Measurements from ENCODE around the gene TMEM31. TPM values are rescaled to one million over a fixed set of nuclear protein-coding genes. Genes with fewer than 3 reads are reported as not detected.

The TMEM31 gene
- total and polyA plus RNA-seq, 9 of the 15 experiments (the other 6 are each of a cell fraction or from before 2014, with no cell fraction given): 0.18 TPM; not detected in 8

DNA sequence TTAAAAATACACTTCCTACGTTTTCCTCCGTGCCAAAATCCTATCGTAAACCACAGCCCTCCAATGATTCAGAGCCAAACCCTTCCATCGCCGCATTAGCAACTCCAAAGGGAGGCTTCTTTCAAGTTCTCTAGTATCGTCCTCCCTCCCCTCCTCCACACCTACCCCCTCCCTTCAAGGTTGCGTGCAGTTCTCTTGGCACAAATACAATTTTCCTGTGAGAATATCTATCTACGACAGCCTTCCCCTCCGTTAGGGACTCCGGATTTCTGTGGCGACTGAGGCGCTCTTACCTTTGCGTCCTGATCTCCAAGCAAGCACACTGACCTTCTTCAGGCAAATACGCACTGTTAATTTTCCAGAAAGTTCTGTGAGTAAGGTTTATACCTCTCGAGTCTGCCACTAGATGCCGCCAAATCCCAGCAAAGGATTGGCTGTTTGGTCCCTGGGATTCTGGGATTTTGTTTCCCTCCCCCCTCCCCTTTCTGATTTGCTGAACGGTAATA is 23.0 kb upstream of the TMEM31 start (continued):
- no peak for TF ChIP-seq TCFL5 (CRISPR knock-in tag; conservative IDR thresholded peaks at IDR 0.05)
- TF ChIP-seq CBX3 (IDR thresholded peaks at IDR 0.05; ENCODE audit: borderline replicate concordance in 1 of 2, low read length in 2 of 2): peak in 1 of 2 experiments; percentile 59; a peak in 1 of 3 replicates
- TF ChIP-seq FIP1L1 (IDR thresholded peaks at IDR 0.05; ENCODE audit: low read depth, low read length, poor library complexity, severe bottlenecking): no peak
- peak; percentile 14; the same call in 1 of the 2 replicates for TF ChIP-seq HDAC2 (IDR thresholded peaks at IDR 0.05)
- TF ChIP-seq RB1 (IDR thresholded peaks at IDR 0.05; ENCODE audit: low read depth): no peak; the same call in 1 of the 2 replicates
- 0 out of 2 replicates have a peak, but pooled peaks have one; percentile 14 for TF ChIP-seq POLR2AphosphoS5 (IDR thresholded peaks at IDR 0.05; ENCODE audit: control insufficient read depth, insufficient read depth, low read depth, low read length)
- TF ChIP-seq MLLT1 (IDR thresholded peaks at IDR 0.05): 0 out of 4 replicates have a peak, but pooled peaks of 1 of the 2 experiments have one; percentile 23
- TF ChIP-seq, protein P1, sequence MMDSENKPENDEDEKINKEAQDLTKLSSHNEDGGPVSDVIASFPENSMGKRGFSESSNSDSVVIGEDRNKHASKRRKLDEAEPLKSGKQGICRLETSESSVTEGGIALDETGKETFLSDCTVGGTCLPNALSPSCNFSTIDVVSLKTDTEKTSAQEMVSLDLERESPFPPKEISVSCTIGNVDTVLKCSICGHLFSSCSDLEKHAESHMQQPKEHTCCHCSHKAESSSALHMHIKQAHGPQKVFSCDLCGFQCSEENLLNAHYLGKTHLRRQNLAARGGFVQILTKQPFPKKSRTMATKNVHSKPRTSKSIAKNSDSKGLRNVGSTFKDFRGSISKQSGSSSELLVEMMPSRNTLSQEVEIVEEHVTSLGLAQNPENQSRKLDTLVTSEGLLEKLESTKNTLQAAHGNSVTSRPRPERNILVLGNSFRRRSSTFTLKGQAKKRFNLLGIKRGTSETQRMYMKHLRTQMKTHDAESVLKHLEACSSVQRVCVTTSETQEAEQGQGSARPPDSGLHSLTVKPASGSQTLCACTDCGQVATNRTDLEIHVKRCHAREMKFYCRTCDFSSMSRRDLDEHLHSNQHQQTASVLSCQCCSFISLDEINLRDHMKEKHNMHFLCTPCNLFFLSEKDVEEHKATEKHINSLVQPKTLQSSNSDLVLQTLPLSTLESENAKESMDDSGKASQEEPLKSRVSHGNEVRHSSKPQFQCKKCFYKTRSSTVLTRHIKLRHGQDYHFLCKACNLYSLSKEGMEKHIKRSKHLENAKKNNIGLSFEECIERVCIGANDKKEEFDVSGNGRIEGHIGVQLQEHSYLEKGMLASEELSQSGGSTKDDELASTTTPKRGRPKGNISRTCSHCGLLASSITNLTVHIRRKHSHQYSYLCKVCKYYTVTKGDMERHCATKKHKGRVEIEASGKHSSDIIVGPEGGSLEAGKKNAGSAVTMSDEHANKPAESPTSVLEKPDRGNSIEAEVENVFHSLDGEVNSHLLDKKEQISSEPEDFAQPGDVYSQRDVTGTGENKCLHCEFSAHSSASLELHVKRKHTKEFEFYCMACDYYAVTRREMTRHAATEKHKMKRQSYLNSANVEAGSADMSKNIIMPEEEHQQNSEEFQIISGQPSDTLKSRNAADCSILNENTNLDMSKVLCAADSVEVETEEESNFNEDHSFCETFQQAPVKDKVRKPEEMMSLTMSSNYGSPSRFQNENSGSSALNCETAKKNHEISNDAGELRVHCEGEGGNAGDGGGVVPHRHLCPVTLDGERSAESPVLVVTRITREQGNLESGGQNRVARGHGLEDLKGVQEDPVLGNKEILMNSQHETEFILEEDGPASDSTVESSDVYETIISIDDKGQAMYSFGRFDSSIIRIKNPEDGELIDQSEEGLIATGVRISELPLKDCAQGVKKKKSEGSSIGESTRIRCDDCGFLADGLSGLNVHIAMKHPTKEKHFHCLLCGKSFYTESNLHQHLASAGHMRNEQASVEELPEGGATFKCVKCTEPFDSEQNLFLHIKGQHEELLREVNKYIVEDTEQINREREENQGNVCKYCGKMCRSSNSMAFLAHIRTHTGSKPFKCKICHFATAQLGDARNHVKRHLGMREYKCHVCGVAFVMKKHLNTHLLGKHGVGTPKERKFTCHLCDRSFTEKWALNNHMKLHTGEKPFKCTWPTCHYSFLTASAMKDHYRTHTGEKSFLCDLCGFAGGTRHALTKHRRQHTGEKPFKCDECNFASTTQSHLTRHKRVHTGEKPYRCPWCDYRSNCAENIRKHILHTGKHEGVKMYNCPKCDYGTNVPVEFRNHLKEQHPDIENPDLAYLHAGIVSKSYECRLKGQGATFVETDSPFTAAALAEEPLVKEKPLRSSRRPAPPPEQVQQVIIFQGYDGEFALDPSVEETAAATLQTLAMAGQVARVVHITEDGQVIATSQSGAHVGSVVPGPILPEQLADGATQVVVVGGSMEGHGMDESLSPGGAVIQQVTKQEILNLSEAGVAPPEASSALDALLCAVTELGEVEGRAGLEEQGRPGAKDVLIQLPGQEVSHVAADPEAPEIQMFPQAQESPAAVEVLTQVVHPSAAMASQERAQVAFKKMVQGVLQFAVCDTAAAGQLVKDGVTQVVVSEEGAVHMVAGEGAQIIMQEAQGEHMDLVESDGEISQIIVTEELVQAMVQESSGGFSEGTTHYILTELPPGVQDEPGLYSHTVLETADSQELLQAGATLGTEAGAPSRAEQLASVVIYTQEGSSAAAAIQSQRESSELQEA (IDR thresholded peaks at IDR 0.05; ENCODE audit: low read depth): 0 out of 2 replicates have a peak, but pooled peaks have one; percentile 20
- no peak for TF ChIP-seq RUNX1 (IDR thresholded peaks at IDR 0.05; ENCODE audit: low read depth)
- no peak for TF ChIP-seq GATAD2A (IDR thresholded peaks at IDR 0.05)
- 0 out of 2 replicates have a peak, but pooled peaks have one; percentile 26 for TF ChIP-seq NBN (IDR thresholded peaks at IDR 0.05; ENCODE audit: low read depth)
- TF ChIP-seq BACH1 (tag; IDR thresholded peaks at IDR 0.05): no peak
- TF ChIP-seq ATF1 (CRISPR knock-in tag; IDR thresholded peaks at IDR 0.05): no peak
- TF ChIP-seq ATF1 (tag; IDR thresholded peaks at IDR 0.05): no peak
- no peak for TF ChIP-seq SNRNP70 (optimal IDR thresholded peaks at IDR 0.05; ENCODE audit: low read depth, low read length)
- peak; percentile 35; the same call in 1 of the 2 replicates for TF ChIP-seq PHF8 (IDR thresholded peaks at IDR 0.05; ENCODE audit: borderline replicate concordance, low read length)

Measured in K562 (cell line).